ENCODE data around the gene TMEM94. TPM values are rescaled to one million over a fixed set of nuclear protein-coding genes. Genes with fewer than 3 reads are reported as not detected.

TMEM94 gene
- total and polyA plus RNA-seq, 2 of the 4 experiments (the other 2 are of a cell fraction): 8.4 to 64.7 TPM

DNA sequence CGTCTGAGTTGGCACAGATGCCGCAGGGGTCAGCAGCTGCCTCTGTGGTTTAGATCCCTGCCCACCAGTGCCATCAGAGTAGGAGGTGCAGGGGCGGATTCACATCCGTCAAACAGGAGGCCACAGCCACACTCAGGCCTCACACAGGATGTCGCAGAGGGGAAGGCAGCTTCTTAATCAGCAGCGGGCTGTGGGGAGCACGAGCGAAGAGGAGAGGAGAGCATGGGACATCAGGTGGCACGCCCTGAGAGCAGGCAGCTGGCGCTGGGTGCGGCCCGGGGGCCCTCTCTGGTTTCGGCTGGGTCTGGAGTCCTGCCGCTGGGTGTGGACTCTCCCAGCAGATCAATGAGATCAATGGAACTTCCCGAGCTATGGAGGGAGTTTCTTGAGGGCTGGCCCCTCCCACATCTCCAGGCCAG is 78.7 kb downstream of the TMEM94 start:
- H3K79me1 ChIP-seq (ENCODE audit: low read depth in 1 of 2, low read length in 2 of 2): no peaks in the 10 kb centered on the region
- no peak overlapping the region for H2BK5ac ChIP-seq (ENCODE audit: low read depth, low read length, poor library complexity, severe bottlenecking)
- 65% methylated on average over 5 of the region's 15 CpGs; no CpG with 5 or more reads in 1 of the 2 experiments for WGBS, 2 experiments (ENCODE audit: extremely low coverage in 2 of 2, insufficient read length in 1 of 2)
- no peak overlapping the region for H2AK5ac ChIP-seq (ENCODE audit: low read depth, low read length)
- no peak overlapping the region for H4K5ac ChIP-seq (ENCODE audit: low read depth, low read length)
- POLR2A ChIA-PET (ENCODE audit: unreplicated experiment): no interaction called here
- peaks cover 40% of the 10 kb centered on the region for H3K27me3 ChIP-seq (ENCODE audit: control insufficient read depth, insufficient read depth, low read length)
- H3K4me3 ChIP-seq (ENCODE audit: insufficient read depth, low read depth, low read length): no peak overlapping the region
- H3K9me3 ChIP-seq (ENCODE audit: control insufficient read depth, insufficient read depth, low read length): no peaks in the 10 kb centered on the region
- CTCF ChIA-PET: no interaction called here
- no peak overlapping the region for H3K14ac ChIP-seq (replicated peaks; ENCODE audit: low read depth, low read length)
- no peak overlapping the region for H2BK120ac ChIP-seq (ENCODE audit: low read depth, low read length)
- no peak overlapping the region for H3K56ac ChIP-seq (ENCODE audit: extremely low read depth, insufficient read depth, low read length)
- TF ChIP-seq FOS (IDR thresholded peaks at IDR 0.05; ENCODE audit: low read depth, low read length): no peak
- no peak for TF ChIP-seq RFX5 (IDR thresholded peaks at IDR 0.05; ENCODE audit: low read depth, low read length)
- no peak for TF ChIP-seq RAD21 (IDR thresholded peaks at IDR 0.05; ENCODE audit: low read length)
- no peak for TF ChIP-seq CTCF (conservative IDR thresholded peaks at IDR 0.05; ENCODE audit: low read depth, low read length)
- TF ChIP-seq NFE2L2 (IDR thresholded peaks at IDR 0.05; ENCODE audit: low read depth, low read length): no peak
- TF ChIP-seq, protein P1, sequence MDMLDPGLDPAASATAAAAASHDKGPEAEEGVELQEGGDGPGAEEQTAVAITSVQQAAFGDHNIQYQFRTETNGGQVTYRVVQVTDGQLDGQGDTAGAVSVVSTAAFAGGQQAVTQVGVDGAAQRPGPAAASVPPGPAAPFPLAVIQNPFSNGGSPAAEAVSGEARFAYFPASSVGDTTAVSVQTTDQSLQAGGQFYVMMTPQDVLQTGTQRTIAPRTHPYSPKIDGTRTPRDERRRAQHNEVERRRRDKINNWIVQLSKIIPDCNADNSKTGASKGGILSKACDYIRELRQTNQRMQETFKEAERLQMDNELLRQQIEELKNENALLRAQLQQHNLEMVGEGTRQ (IDR thresholded peaks at IDR 0.05; ENCODE audit: low read depth, low read length): no peak
- no peak for TF ChIP-seq MAZ (IDR thresholded peaks at IDR 0.05; ENCODE audit: borderline replicate concordance, low read depth, low read length)
- TF ChIP-seq CEBPB (IDR thresholded peaks at IDR 0.05; ENCODE audit: low read depth, low read length): no peak
- no peak for TF ChIP-seq MAFK (IDR thresholded peaks at IDR 0.05; ENCODE audit: low read depth, low read length)
- no peak for TF ChIP-seq BHLHE40 (IDR thresholded peaks at IDR 0.05; ENCODE audit: low read depth, low read length)
- TF ChIP-seq MXI1 (IDR thresholded peaks at IDR 0.05; ENCODE audit: borderline replicate concordance, low read depth, low read length): no peak
- no peak for TF ChIP-seq ELK1 (IDR thresholded peaks at IDR 0.05; ENCODE audit: borderline replicate concordance, low read depth, low read length)
- TF ChIP-seq CHD1 (IDR thresholded peaks at IDR 0.05; ENCODE audit: low read depth, low read length): no peak
- no peak for TF ChIP-seq RCOR1 (IDR thresholded peaks at IDR 0.05; ENCODE audit: insufficient replicate concordance, low read length)
- H4K20me1 ChIP-seq (ENCODE audit: insufficient read depth, low read length): no peaks in the 10 kb centered on the region
- in situ Hi-C loops (cut with MboI; ENCODE audit: low sequenced_read_pairs) (no loop called here), intact Hi-C loops (cut with micrococcal nuclease) (no loop called here), dilution Hi-C loops (cut with HindIII; ENCODE audit: low sequenced_read_pairs, unreplicated experiment) (no loop called here)
- no peak overlapping the region for H3K4me2 ChIP-seq (ENCODE audit: low read depth, low read length)
- no peak overlapping the region for H3K18ac ChIP-seq (ENCODE audit: low read depth, low read length)
- H4K91ac ChIP-seq (ENCODE audit: insufficient read depth, low read depth, low read length): no peak overlapping the region
- no peak overlapping the region for H2AK9ac ChIP-seq (replicated peaks; ENCODE audit: low read depth, low read length, poor library complexity)
- no peak overlapping the region for H3K4ac ChIP-seq (ENCODE audit: low read depth, low read length)
- no peak overlapping the region for H2BK15ac ChIP-seq (ENCODE audit: low read depth, low read length)
- no peak overlapping the region for H2AFZ ChIP-seq (replicated peaks; ENCODE audit: low read length, poor library complexity)
- DNase-seq (no peak), ATAC-seq (ENCODE audit: low read depth) (no peak)
- no peak overlapping the region for H3K9ac ChIP-seq (ENCODE audit: low read depth, low read length)
- no peak overlapping the region for H3K27ac ChIP-seq (ENCODE audit: insufficient read depth, low read length)
- H3K36me3 ChIP-seq (ENCODE audit: control insufficient read depth, insufficient read depth, low read length): no peaks in the 10 kb centered on the region
- no TSS peak for BruUV-seq (replicated peaks)
- H4K8ac ChIP-seq (ENCODE audit: low read depth in 2 of 2, low read length in 2 of 2): no peak overlapping the region
- no peaks in the 10 kb centered on the region for H3K9me1 ChIP-seq (ENCODE audit: insufficient read depth, low read length)
- no peak overlapping the region for H2BK20ac ChIP-seq (ENCODE audit: low read depth, low read length)
- no peak overlapping the region for H3K23ac ChIP-seq (ENCODE audit: low read depth, low read length)
- no peaks in the 10 kb centered on the region for H3K4me1 ChIP-seq (ENCODE audit: control insufficient read depth, insufficient read depth, low read length)

All from IMR-90 (cell line).